A673 (cell line): ENCODE data around the gene LRRC25. TPM values are rescaled to one million over a fixed set of nuclear protein-coding genes. Genes with fewer than 3 reads are reported as not detected.

ENCODE experiments used
- BruUV-seq: library from RNA; stranded (reverse); fragments of 400-500 nt; replicated peaks from 2 replicates; lab custom pipeline; 2021; lab: Mats Ljungman, UMichigan
- CTCF ChIA-PET: fragments of 300-600 bp; sonication (Branson Sonifier 250); formaldehyde crosslinking; loops from one replicate; lab custom pipeline; 2022; ENCODE audit warnings: antibody characterized with exemption; lab: Charles Lee
- POLR2A ChIA-PET: fragments of 300-600 bp; sonication (Branson Sonifier 250); formaldehyde crosslinking; loops from one replicate; lab custom pipeline; 2022; ENCODE audit warnings: antibody characterized with exemption; ENCODE audit not compliant: low non-redundant PET; lab: Charles Lee
- DNase-seq: peaks from one replicate; pipeline ENCODE4 v3.0.0-alpha.2; 2015; ENCODE audit warnings: low spot score
- H3K27ac ChIP-seq: fragments of 200-600 bp; sonication (generic); 2 replicates; pipeline ENCODE4 v1.5.1; 2016; ENCODE audit warnings: mixed run types, low read depth, mild to moderate bottlenecking, mixed read lengths, antibody characterized with exemption, low read length; ENCODE audit not compliant: poor library complexity, severe bottlenecking
- H3K27me3 ChIP-seq: fragments of 200-600 bp; sonication (generic); replicated peaks from 2 replicates; pipeline ENCODE4 v1.6.1; 2017; ENCODE audit warnings: mixed run types, low read depth, mild to moderate bottlenecking, mixed read lengths, antibody characterized with exemption, low read length; ENCODE audit not compliant: insufficient read depth, poor library complexity
- H3K36me3 ChIP-seq: fragments of 200-600 bp; sonication (generic); 2 replicates; pipeline ENCODE4 v1.6.1; 2016; ENCODE audit warnings: mixed run types, mild to moderate bottlenecking, mixed read lengths, antibody characterized with exemption, low read length; ENCODE audit not compliant: insufficient read depth, poor library complexity, severe bottlenecking
- H3K4me1 ChIP-seq: fragments of 200-600 bp; sonication (generic); 2 replicates; pipeline ENCODE4 v1.6.1; 2017; ENCODE audit warnings: mixed run types, mild to moderate bottlenecking, mixed read lengths, antibody characterized with exemption, low read length; ENCODE audit not compliant: insufficient read depth, poor library complexity, severe bottlenecking
- H3K4me3 ChIP-seq: fragments of 200-600 bp; sonication (generic); 2 replicates; pipeline ENCODE4 v1.5.1; 2016; ENCODE audit warnings: low read depth, mixed run types, mild to moderate bottlenecking, mixed read lengths, low read length; ENCODE audit not compliant: poor library complexity, severe bottlenecking
- H3K9me3 ChIP-seq: fragments of 200-600 bp; sonication (generic); 2 replicates; pipeline ENCODE4 v1.6.1; 2016; ENCODE audit warnings: mixed run types, low read depth, mild to moderate bottlenecking, mixed read lengths, antibody characterized with exemption, low read length; ENCODE audit not compliant: poor library complexity, severe bottlenecking
- EZH2 ChIP-seq: fragments of 200-600 bp; sonication (generic); IDR thresholded peaks from 2 replicates; pipeline ENCODE4 v1.6.1; 2017; ENCODE audit warnings: borderline replicate concordance, low read depth, mild to moderate bottlenecking, mixed read lengths, antibody characterized with exemption, low read length; ENCODE audit not compliant: poor library complexity, severe bottlenecking
- intact Hi-C: fragments of 100-400 bp; cut with micrococcal nuclease; formaldehyde crosslinking; loops from one replicate; pipeline ENCODE4 v1.10.0; 2022; ENCODE audit not compliant: unreplicated experiment
- total RNA-seq: library from RNA; stranded (reverse); gene quantifications from 2 replicates; pipeline ENCODE4 v1.2.3, GENCODE V29; 2021
- TF ChIP-seq, protein P1 (sequence below): fragments of 300-800, 200-600 bp; sonication (generic); conservative IDR thresholded peaks from 2 replicates; pipeline ENCODE4 v1.5.1; 2017; ENCODE audit warnings: low read depth, mild to moderate bottlenecking, antibody characterized with exemption, low read length, moderate library complexity, mixed read lengths

The LRRC25 gene
- total RNA-seq, 1 experiment from 2014 or later: not detected

DNA sequence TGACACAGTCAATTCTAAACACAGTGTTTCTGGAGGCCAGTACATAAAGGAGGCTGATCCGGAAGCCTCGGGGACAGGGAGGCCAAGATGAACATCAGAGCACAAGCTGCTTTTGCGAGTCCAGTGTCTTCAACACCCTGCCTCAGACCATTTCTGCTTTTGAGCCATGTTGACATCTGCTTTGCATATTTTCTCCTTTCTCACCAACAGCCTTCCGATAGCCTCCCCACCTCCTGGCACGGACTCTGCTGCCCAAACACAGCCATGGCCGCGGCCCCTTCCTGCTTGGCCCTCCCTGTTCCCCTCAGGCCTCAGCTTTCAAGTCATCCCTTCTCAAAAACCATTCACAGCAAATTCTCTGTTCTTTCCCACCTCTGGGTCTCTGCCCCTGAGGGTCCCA, 3.6 kb downstream of the LRRC25 start:
- BruUV-seq: no TSS peak
- ChIA-PET CTCF (no interaction called here), POLR2A (no interaction called here)
- DNase-seq: no peak
- H3K4me3 ChIP-seq: no peak overlapping the region
- no peaks in the 10 kb centered on the region for H3K27me3 ChIP-seq
- peaks cover under 1% of the 10 kb centered on the region for H3K4me1 ChIP-seq
- intact Hi-C loops: no loop called here
- no peaks in the 10 kb centered on the region for H3K36me3 ChIP-seq
- no peak overlapping the region for H3K27ac ChIP-seq
- no peaks in the 10 kb centered on the region for H3K9me3 ChIP-seq
- TF ChIP-seq, protein P1, sequence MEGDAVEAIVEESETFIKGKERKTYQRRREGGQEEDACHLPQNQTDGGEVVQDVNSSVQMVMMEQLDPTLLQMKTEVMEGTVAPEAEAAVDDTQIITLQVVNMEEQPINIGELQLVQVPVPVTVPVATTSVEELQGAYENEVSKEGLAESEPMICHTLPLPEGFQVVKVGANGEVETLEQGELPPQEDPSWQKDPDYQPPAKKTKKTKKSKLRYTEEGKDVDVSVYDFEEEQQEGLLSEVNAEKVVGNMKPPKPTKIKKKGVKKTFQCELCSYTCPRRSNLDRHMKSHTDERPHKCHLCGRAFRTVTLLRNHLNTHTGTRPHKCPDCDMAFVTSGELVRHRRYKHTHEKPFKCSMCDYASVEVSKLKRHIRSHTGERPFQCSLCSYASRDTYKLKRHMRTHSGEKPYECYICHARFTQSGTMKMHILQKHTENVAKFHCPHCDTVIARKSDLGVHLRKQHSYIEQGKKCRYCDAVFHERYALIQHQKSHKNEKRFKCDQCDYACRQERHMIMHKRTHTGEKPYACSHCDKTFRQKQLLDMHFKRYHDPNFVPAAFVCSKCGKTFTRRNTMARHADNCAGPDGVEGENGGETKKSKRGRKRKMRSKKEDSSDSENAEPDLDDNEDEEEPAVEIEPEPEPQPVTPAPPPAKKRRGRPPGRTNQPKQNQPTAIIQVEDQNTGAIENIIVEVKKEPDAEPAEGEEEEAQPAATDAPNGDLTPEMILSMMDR: no peak
- no peak for TF ChIP-seq EZH2

DNA sequence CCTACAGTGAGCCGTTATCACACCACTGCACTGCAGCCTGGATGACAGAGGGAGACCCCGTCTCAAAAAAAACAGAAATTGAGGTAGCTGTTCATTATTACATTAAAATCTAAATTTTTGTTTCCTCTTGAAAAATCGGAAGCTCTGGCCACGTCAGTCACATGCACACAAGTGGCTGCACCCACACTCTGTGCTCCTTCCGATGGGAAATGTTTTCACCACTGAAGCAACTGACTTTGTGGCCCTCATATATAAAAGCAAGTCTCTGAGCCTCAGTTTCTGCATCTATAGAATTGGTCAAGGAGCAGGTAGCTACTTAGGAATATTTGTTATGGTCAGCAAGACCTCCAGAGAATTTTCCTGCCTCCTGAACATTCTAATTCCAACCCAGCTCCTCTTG, 4.5 kb downstream of the LRRC25 start:
- CTCF ChIA-PET: no interaction called here
- H3K4me3 ChIP-seq: no peak overlapping the region
- H3K27ac ChIP-seq: no peak overlapping the region
- intact Hi-C loops: no loop called here
- DNase-seq: no peak
- no peaks in the 10 kb centered on the region for H3K36me3 ChIP-seq
- BruUV-seq: no TSS peak
- no peaks in the 10 kb centered on the region for H3K27me3 ChIP-seq
- H3K9me3 ChIP-seq: no peaks in the 10 kb centered on the region
- peaks cover 8% of the 10 kb centered on the region for H3K4me1 ChIP-seq
- TF ChIP-seq, protein P1: no peak
- no peak for TF ChIP-seq EZH2
- POLR2A ChIA-PET: no interaction called here

DNA sequence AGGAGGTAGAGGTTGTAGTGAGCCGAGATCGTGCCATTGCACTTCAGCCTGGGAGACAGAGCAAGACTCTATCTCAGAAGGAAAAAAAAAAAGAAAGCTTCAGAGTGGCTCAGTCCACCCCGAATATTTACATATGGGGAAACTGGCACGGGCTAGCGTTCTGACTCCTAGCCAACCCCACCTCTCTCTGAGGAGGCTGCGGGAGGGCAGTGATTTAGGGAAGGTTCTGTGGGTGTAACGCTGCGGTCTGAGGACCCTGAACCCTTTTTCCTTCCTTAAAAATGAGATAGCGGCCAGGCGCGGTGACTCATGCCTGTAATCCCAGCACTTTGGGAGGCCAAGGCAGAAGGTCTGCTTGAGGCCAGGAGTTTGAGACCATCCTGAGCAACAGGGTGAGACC, 5.0 kb downstream of the LRRC25 start:
- H3K27me3 ChIP-seq: no peaks in the 10 kb centered on the region
- no TSS peak for BruUV-seq
- H3K36me3 ChIP-seq: no peaks in the 10 kb centered on the region
- ChIA-PET POLR2A (no interaction called here), CTCF (no interaction called here)
- no peak overlapping the region for H3K4me3 ChIP-seq
- TF ChIP-seq, protein P1: no peak
- TF ChIP-seq EZH2: no peak
- H3K9me3 ChIP-seq: no peaks in the 10 kb centered on the region
- DNase-seq: no peak
- H3K4me1 ChIP-seq: peaks cover 10% of the 10 kb centered on the region
- no peak overlapping the region for H3K27ac ChIP-seq
- intact Hi-C loops: no loop called here
